PFSK-1 (cell line): ENCODE data around the gene TRIM54.

Experiments used
- FOXP2 ChIP-seq: optimal IDR thresholded peaks from 2 replicates; pipeline ENCODE3; 2011; ENCODE audit warnings: borderline replicate concordance, control low read depth, inconsistent platforms; ENCODE audit not compliant: insufficient read depth; ENCODE audit errors: extremely low read length, extremely low read depth
- POLR2AphosphoS5 ChIP-seq: IDR thresholded peaks from 2 replicates; pipeline ENCODE4 v1.6.1; 2012; ENCODE audit warnings: low read depth, mild to moderate bottlenecking, control low read depth, low read length, moderate library complexity
- REST ChIP-seq, 2 experiments: IDR thresholded peaks; 2 replicates each; pipeline versions ENCODE4 v1.6.1 to v1.8.0; 2011 to 2012; ENCODE audit warnings: low read depth in 2 of 2, low read length in 2 of 2, control low read depth in 1 of 2, inconsistent platforms in 1 of 2, mild to moderate bottlenecking in 1 of 2, moderate library complexity in 1 of 2; ENCODE audit not compliant: insufficient read depth in 1 of 2
- SIN3A ChIP-seq: IDR thresholded peaks from 2 replicates; pipeline ENCODE4 v1.6.1; 2012; ENCODE audit warnings: mild to moderate bottlenecking, low read length, moderate library complexity, borderline replicate concordance; ENCODE audit not compliant: insufficient read depth
- TAF1 ChIP-seq: IDR thresholded peaks from 2 replicates; pipeline ENCODE4 v1.6.1; 2012; ENCODE audit warnings: low read length, control low read depth, borderline replicate concordance; ENCODE audit not compliant: insufficient read depth

Gene TRIM54

GRCh38 chr2:27309651-27310050 is 27.4 kb downstream of the TRIM54 start:
- TF ChIP-seq SIN3A = no peak
- TF ChIP-seq FOXP2 = no peak
- TF ChIP-seq REST (IDR thresholded peaks at IDR 0.05; ENCODE audit: insufficient read depth in 1 of 2, low read depth in 2 of 2, low read length in 2 of 2) = no peak
- TF ChIP-seq POLR2AphosphoS5 = no peak
- no peak for TF ChIP-seq TAF1

- no peak for TF ChIP-seq FOXP2
- no peak for TF ChIP-seq POLR2AphosphoS5
- TF ChIP-seq REST (IDR thresholded peaks at IDR 0.05; ENCODE audit: insufficient read depth in 1 of 2, low read depth in 2 of 2, low read length in 2 of 2) = no peak
Observed at GRCh38 chr2:27312152-27312551, 29.9 kb downstream of the TRIM54 start.

- TF ChIP-seq TAF1 (no peak), SIN3A (no peak), REST (IDR thresholded peaks at IDR 0.05; ENCODE audit: insufficient read depth in 1 of 2, low read depth in 2 of 2, low read length in 2 of 2) (no peak), FOXP2 (no peak), POLR2AphosphoS5 (no peak)
Observed at GRCh38 chr2:27313882-27314645, 31.8 kb downstream of the TRIM54 start.

GRCh38 chr2:27314709-27315108 is 32.5 kb downstream of the TRIM54 start:
- TF ChIP-seq REST (IDR thresholded peaks at IDR 0.05; ENCODE audit: insufficient read depth in 1 of 2, low read depth in 2 of 2, low read length in 2 of 2) (no peak), POLR2AphosphoS5 (no peak), FOXP2 (no peak), SIN3A (no peak), TAF1 (no peak)

- TF ChIP-seq TAF1 (no peak), SIN3A (no peak), POLR2AphosphoS5 (no peak), REST (IDR thresholded peaks at IDR 0.05; ENCODE audit: insufficient read depth in 1 of 2, low read depth in 2 of 2, low read length in 2 of 2) (no peak), FOXP2 (no peak)
Observed at GRCh38 chr2:27315122-27315521, 32.9 kb downstream of the TRIM54 start.
